GM19372 (cell line): ENCODE data around the gene SEC22A.

Experiments used
- ATAC-seq: cut with Tn5 transposase; IDR thresholded peaks from one replicate; pipeline ENCODE4 v1.9.1; 2021; ENCODE audit warnings: mild to moderate bottlenecking, low read depth, moderate library complexity; ENCODE audit not compliant: unreplicated experiment

The SEC22A gene, protein sequence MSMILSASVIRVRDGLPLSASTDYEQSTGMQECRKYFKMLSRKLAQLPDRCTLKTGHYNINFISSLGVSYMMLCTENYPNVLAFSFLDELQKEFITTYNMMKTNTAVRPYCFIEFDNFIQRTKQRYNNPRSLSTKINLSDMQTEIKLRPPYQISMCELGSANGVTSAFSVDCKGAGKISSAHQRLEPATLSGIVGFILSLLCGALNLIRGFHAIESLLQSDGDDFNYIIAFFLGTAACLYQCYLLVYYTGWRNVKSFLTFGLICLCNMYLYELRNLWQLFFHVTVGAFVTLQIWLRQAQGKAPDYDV

DNA sequence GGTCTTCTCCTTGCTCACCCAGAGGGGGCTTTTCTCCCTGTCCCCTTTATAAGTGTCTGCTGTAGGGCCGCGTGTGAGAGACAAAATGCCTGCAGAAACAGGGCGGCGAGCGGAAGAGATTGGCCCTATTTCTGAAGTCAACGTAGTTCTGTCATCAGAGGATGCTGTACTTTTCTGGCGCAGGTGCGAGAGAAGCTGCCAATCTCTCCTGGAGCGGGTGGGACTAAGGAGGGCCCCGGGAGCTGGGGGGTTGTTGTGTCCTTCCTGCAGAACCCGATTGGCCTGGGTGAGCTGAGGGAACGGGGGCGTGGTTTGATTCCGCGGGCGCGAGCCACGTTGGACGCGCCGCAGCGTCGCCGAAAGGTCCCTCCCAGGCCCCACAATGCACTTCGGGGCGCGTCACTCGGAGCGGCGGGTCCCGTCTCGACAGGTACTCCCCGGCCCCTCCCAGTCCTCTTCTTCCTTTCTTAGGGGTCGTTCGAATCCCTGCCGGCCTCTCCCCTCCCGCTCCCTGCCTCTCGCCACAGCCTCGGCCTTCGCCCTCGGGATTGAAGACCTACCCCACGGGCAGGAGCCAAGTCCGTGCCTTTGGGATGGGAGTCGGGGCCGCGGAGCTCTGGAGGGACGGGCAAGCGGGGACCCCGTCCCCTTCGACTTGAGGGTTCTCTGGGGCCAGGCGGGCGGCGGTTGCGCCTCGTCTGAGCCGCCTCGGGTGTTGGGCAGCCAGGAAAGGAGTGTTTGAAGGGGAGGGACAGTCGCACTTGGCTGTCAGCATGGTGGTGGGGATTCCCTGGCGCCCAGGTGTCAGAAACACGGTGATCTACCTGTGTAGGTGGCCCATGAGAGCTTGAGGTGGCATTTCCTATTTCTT is at the start of gene SEC22A:
Gene SEC22A, plus strand, starts transcription at position 387 of the 871 bp plus-strand sequence. CDS start 7,275 bp downstream, outside the sequence.
- ATAC-seq, result peak; percentile 99

DNA sequence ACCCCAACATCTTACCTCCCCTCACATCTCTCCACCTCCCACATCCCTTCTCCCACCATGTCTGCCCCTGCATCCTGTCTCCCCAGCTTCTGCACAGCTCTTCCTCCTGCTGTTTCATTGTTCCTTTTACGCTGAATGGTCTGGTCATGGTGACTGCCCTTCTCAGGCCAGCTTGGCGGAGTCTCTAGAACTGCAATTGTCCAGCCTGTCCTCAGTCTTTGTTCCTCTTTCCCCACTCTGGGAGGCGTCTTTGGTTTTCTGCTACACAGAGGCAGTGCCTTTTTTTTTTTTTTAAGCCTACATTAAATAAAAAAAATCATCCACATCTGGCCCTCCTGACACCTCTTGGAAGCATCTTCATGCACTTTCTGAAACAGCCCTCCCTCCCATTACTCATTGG is 49.1 kb upstream of the SEC22A start:
- ATAC-seq, result no peak

- ATAC-seq, result no peak
These were observed 48.4 kb upstream of the SEC22A start for GRCh38 chr3:123153125-123154019.

- no peak for ATAC-seq
These were observed 47.4 kb upstream of the SEC22A start for GRCh38 chr3:123154020-123154985.

GRCh38 chr3:123155471-123156011 is 46.2 kb upstream of the SEC22A start:
- ATAC-seq, result no peak

- ATAC-seq, result no peak
These were observed 45.3 kb upstream of the SEC22A start for GRCh38 chr3:123156276-123156995.

- no peak for ATAC-seq
These were observed 44.5 kb upstream of the SEC22A start for GRCh38 chr3:123157209-123157597.

GRCh38 chr3:123157598-123158287 is 44.0 kb upstream of the SEC22A start:
- ATAC-seq, result no peak

DNA sequence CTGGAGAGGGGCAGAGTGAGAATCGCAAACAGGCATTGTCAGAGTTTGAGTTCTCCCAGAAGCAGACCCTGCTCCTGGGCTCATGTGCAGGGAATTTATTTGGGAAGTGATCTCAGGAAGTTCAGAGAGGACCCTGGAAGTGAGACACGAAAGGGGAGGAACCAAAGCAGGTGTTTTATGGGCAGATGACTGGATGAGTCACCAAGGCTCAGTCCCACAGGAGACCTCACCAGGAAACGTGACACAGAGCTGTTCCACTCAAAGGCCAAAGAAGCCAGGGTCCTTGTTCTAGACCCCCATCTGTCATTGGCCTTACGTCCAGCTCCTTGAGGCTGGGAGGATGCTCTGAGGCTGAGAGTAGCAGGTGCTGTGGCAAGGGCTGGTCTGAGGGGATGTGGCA is 43.4 kb upstream of the SEC22A start:
- ATAC-seq, result no peak

DNA sequence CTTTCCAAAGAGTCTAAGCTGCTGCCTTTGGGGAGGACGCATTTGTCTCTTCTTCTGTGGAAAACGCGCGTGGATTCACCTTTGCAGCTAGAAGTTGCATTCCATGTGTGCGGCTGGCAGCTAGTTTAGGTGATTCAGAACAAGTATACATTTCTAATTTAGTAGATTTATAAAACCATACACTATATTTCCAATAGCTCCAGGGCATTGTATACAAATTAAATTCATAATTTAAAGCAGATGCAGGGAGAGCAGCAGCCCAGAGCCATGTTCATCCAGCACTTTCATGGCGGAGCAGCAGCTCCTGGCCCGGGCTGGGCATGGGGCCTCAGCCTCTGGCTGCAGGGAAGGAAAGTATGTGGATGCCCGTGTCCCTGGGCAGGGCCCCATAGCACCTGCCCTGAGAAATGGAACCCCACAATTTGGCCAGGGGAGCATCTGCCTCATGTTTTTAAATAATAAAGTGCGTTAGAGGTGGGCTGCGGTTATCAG is 42.8 kb upstream of the SEC22A start:
- no peak for ATAC-seq

DNA sequence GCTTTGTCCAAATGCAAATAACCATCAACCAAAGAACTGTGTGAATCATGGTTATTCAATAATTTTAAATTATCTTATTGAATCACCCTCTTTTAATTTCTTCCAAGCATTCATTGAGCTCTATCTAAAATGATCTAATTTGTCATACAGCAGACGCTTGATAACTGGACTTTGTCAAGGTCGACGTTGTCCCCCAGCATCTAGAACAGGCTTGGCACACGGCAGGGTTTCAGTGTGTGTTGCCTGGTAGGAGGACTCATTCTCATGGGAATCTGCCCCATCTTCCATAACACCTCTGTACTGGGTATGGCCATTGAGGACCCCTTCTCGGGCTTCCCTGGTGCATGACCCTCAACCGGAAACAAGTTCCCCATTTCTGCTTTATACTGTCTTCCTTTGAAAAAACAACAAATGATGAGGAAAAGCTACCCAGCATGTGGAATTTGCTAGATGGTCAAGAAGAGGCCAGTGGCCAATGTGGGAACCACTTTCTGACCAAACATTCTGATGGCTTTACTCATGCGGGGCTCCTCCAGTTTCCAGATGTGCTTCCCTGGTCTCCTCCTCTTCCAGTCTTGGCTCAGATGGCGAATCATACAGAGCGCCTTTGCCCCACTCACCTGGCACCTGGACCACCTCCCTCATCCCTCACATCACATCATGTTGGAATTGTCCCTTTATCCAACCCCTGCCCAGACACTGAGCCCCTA is 41.7 kb upstream of the SEC22A start:
- ATAC-seq, result no peak

DNA sequence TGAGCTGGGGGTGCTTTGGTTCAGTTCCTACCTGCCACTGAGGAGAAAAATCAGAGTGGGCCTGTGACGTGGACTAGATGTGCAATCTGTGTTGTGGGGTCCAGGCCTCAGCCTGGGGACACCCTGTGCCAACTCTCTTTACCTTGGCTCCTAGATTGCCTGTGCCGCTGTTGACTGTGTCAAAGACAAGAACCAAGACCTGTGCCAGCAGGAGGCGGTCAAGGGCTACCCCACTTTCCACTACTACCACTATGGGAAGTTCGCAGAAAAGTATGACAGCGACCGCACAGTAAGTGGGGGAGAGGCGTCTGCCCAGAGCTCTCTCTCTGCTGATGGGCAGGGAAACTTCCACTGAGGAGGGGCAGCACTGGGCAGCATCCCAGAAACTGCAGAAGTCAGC is 40.6 kb upstream of the SEC22A start:
- no peak for ATAC-seq

- ATAC-seq, result no peak
These were observed 38.6 kb upstream of the SEC22A start for GRCh38 chr3:123163141-123163540.

GRCh38 chr3:123165163-123165562 is 36.6 kb upstream of the SEC22A start:
- ATAC-seq, result no peak

- no peak for ATAC-seq
These were observed 34.1 kb upstream of the SEC22A start for GRCh38 chr3:123167686-123168085.

- no peak for ATAC-seq
These were observed 33.6 kb upstream of the SEC22A start for GRCh38 chr3:123168122-123168521.

GRCh38 chr3:123168605-123169004 is 33.1 kb upstream of the SEC22A start:
- ATAC-seq, result no peak
